NB4 (cell line): Measurements from ENCODE around the gene TRIML1.

Source experiments
- DNase-seq: peaks from one replicate; pipeline ENCODE4 v3.0.0; 2010; ENCODE audit warnings: low read depth
- H3K4me3 ChIP-seq: one replicate; pipeline ENCODE4 v1.5.1; 2011; ENCODE audit warnings: mild to moderate bottlenecking, low read depth, low read length, moderate library complexity
- MYC ChIP-seq: IDR thresholded peaks from 2 replicates; pipeline ENCODE4 v1.6.1; 2011; ENCODE audit warnings: low read depth, low read length
- POLR2A ChIP-seq: IDR thresholded peaks from 2 replicates; pipeline ENCODE4 v1.6.1; 2011; ENCODE audit warnings: mild to moderate bottlenecking; ENCODE audit not compliant: insufficient read length; ENCODE audit errors: extremely low read depth
- TF ChIP-seq, protein P1 (sequence below): IDR thresholded peaks from one replicate; pipeline ENCODE4 v1.5.1; 2012; ENCODE audit warnings: low read depth, low read length
- TF ChIP-seq, protein P2 (sequence below): IDR thresholded peaks from 2 replicates; pipeline ENCODE4 v1.6.1; 2011; ENCODE audit warnings: low read depth, low read length

TRIML1 gene

DNA sequence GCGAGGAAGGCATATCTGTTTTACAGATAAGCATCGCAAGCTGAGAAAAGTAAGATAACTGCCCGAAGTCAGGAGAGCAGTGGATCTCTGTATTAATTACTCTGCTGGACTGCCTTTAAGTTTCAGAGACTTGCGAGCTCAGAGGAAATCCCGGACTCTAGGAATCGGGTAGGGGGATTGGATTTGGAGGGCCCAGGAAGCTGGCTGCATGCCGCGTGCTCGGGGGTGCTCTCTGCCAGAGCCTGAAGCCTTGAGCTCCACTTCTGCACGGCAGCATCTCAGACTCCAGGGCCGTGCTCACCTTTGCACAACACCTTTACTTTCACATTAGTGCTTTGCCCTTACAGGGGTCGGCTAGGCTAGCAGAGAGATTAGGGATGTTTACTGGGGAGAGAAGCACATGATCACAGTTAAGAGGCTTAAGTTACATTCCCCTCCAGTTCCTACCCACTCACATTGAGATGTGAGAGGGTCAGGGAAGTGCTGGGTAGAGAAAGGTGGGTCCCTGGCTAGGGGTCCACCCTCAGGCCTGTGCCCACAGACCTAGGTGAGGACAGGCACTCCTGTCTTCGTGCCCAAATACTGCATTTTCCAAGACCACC lies 57.0 kb downstream of the TRIML1 start:
- no peak for DNase-seq
- TF ChIP-seq, protein P1, sequence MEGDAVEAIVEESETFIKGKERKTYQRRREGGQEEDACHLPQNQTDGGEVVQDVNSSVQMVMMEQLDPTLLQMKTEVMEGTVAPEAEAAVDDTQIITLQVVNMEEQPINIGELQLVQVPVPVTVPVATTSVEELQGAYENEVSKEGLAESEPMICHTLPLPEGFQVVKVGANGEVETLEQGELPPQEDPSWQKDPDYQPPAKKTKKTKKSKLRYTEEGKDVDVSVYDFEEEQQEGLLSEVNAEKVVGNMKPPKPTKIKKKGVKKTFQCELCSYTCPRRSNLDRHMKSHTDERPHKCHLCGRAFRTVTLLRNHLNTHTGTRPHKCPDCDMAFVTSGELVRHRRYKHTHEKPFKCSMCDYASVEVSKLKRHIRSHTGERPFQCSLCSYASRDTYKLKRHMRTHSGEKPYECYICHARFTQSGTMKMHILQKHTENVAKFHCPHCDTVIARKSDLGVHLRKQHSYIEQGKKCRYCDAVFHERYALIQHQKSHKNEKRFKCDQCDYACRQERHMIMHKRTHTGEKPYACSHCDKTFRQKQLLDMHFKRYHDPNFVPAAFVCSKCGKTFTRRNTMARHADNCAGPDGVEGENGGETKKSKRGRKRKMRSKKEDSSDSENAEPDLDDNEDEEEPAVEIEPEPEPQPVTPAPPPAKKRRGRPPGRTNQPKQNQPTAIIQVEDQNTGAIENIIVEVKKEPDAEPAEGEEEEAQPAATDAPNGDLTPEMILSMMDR, result no peak
- no peak for TF ChIP-seq MYC
- TF ChIP-seq POLR2A, result no peak
- TF ChIP-seq, protein P2, sequence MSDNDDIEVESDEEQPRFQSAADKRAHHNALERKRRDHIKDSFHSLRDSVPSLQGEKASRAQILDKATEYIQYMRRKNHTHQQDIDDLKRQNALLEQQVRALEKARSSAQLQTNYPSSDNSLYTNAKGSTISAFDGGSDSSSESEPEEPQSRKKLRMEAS, result no peak
- no peak overlapping the region for H3K4me3 ChIP-seq
